Parathyroid adenoma (tissue), 2 donors: ENCODE measurements around the gene MAP2K6.

ENCODE experiments used
- H2AFZ ChIP-seq: fragments of 300-600 bp; sonication (generic); one replicate; pipeline ENCODE4 v1.7.0; 2017; ENCODE audit warnings: antibody characterized with exemption, mild to moderate bottlenecking
- H3K27ac ChIP-seq: fragments of 300-600 bp; sonication (generic); one replicate; pipeline ENCODE4 v1.7.0; 2017
- H3K27me3 ChIP-seq: fragments of 300-600 bp; sonication (generic); one replicate; pipeline ENCODE4 v1.7.0; 2017; ENCODE audit warnings: low read length; ENCODE audit not compliant: control insufficient read depth, insufficient read depth
- H3K36me3 ChIP-seq: fragments of 300-600 bp; sonication (generic); one replicate; pipeline ENCODE4 v1.7.0; 2017; ENCODE audit warnings: low read length; ENCODE audit not compliant: control insufficient read depth, insufficient read depth
- H3K4me1 ChIP-seq: fragments of 300-600 bp; sonication (generic); one replicate; pipeline ENCODE4 v1.7.0; 2017; ENCODE audit warnings: control low read depth
- H3K4me2 ChIP-seq: fragments of 300-600 bp; sonication (generic); one replicate; pipeline ENCODE4 v1.7.0; 2017; ENCODE audit warnings: low read length
- H3K4me3 ChIP-seq: fragments of 300-600 bp; sonication (generic); one replicate; pipeline ENCODE4 v1.7.0; 2017; ENCODE audit warnings: low read depth, low read length
- H3K79me2 ChIP-seq: fragments of 300-600 bp; sonication (generic); one replicate; pipeline ENCODE4 v1.7.0; 2017; ENCODE audit warnings: control low read depth
- H3K9ac ChIP-seq: fragments of 300-600 bp; sonication (generic); one replicate; pipeline ENCODE4 v1.7.0; 2017; ENCODE audit warnings: mild to moderate bottlenecking
- H3K9me3 ChIP-seq: fragments of 300-600 bp; sonication (generic); one replicate; pipeline ENCODE4 v1.7.0; 2017; ENCODE audit warnings: low read length; ENCODE audit not compliant: control insufficient read depth
- CTCF ChIP-seq: fragments of 300-600 bp; sonication (generic); IDR thresholded peaks from one replicate; pipeline ENCODE4 v1.7.0; 2017; ENCODE audit warnings: antibody characterized with exemption, mild to moderate bottlenecking
- donor health status: primary hyperparathyroidism.

MAP2K6 gene

GRCh38 chr17:69423450-69423849 lies 9.0 kb downstream of the MAP2K6 start:
- H3K4me3 ChIP-seq: no peak overlapping the region
- no peaks in the 10 kb centered on the region for H3K9me3 ChIP-seq
- H3K4me1 ChIP-seq: no peaks in the 10 kb centered on the region

GRCh38 chr17:69424287-69425041 lies 10.0 kb downstream of the MAP2K6 start:
- no peaks in the 10 kb centered on the region for H3K9me3 ChIP-seq
- no peak overlapping the region for H3K9ac ChIP-seq
- H3K4me3 ChIP-seq: no peak overlapping the region
- no peaks in the 10 kb centered on the region for H3K4me1 ChIP-seq
- no peak for TF ChIP-seq CTCF
- no peaks in the 10 kb centered on the region for H3K36me3 ChIP-seq
- no peak overlapping the region for H3K27ac ChIP-seq
- no peaks in the 10 kb centered on the region for H3K27me3 ChIP-seq
- H2AFZ ChIP-seq: no peak overlapping the region
- H3K79me2 ChIP-seq: no peaks in the 10 kb centered on the region
- H3K4me2 ChIP-seq: no peak overlapping the region

More at GRCh38 chr17:69423450-69423849, 9.0 kb downstream of the MAP2K6 start:
- Histone ChIP-seq H3K4me2 (no peak overlapping the region), H2AFZ (no peak overlapping the region), H3K27ac (no peak overlapping the region), H3K9ac (no peak overlapping the region), H3K36me3 (no peaks in the 10 kb centered on the region), H3K27me3 (no peaks in the 10 kb centered on the region), H3K79me2 (no peaks in the 10 kb centered on the region)
- no peak for TF ChIP-seq CTCF

- no peak overlapping the region for H3K27ac ChIP-seq
Observed at GRCh38 chr17:69425978-69426377, 11.5 kb downstream of the MAP2K6 start.

GRCh38 chr17:69427486-69428197 lies 13.1 kb downstream of the MAP2K6 start:
- Histone ChIP-seq H3K27me3 (no peaks in the 10 kb centered on the region), H3K79me2 (no peaks in the 10 kb centered on the region), H3K27ac (no peak overlapping the region), H3K9me3 (no peaks in the 10 kb centered on the region), H3K4me3 (no peak overlapping the region), H2AFZ (no peak overlapping the region), H3K4me2 (no peak overlapping the region), H3K9ac (no peak overlapping the region), H3K36me3 (no peaks in the 10 kb centered on the region), H3K4me1 (no peaks in the 10 kb centered on the region)
- TF ChIP-seq CTCF: no peak

More at GRCh38 chr17:69425978-69426377, 11.5 kb downstream of the MAP2K6 start:
- Histone ChIP-seq H3K79me2 (no peaks in the 10 kb centered on the region), H3K9ac (no peak overlapping the region), H3K4me1 (no peaks in the 10 kb centered on the region), H3K27me3 (no peaks in the 10 kb centered on the region), H3K4me2 (no peak overlapping the region), H2AFZ (no peak overlapping the region), H3K9me3 (no peaks in the 10 kb centered on the region), H3K4me3 (no peak overlapping the region), H3K36me3 (no peaks in the 10 kb centered on the region)
- no peak for TF ChIP-seq CTCF
